ENCODE results near the gene TSSK3. TPM values are rescaled to one million over a fixed set of nuclear protein-coding genes. Genes with fewer than 3 reads are reported as not detected.

Gene TSSK3
- total RNA-seq, 2 donors from 2014 or later = 0.36 TPM; not detected in 1

GRCh38 chr1:32361674-32362473, 465 bp upstream of the TSSK3 start:
- Mint-ChIP-seq H3K4me3 (no peak overlapping the region), H3K9me3 (no peaks in the 10 kb centered on the region), H3K36me3 (no peaks in the 10 kb centered on the region), H3K27ac (no peak overlapping the region), H3K27me3 (peaks cover 0 to 4% of the 10 kb centered on the region in 2 donors), H3K4me1 (ENCODE audit: low read depth in 2 of 2) (peaks cover 15 to 20% of the 10 kb centered on the region in 2 donors)
- ATAC-seq (peak; percentile 49 to 69), DNase-seq (ENCODE audit: low spot score) (no peak)

GRCh38 chr1:32363713-32364112, 1.4 kb downstream of the TSSK3 start:
- Mint-ChIP-seq H3K9me3 (no peaks in the 10 kb centered on the region), H3K27ac (no peak overlapping the region), H3K4me1 (ENCODE audit: low read depth in 2 of 2) (peaks cover 15 to 20% of the 10 kb centered on the region in 2 donors), H3K27me3 (peaks cover 0 to 4% of the 10 kb centered on the region in 2 donors), H3K36me3 (peaks cover 4% of the 10 kb centered on the region), H3K4me3 (no peak overlapping the region)
- no peak for ATAC-seq
- DNase-seq (ENCODE audit: low spot score) = no peak

GRCh38 chr1:32364836-32365235, 2.5 kb downstream of the TSSK3 start:
- Mint-ChIP-seq H3K4me1 (ENCODE audit: low read depth in 2 of 2) (peaks cover 8 to 14% of the 10 kb centered on the region in 2 donors), H3K36me3 (peaks cover 9% of the 10 kb centered on the region), H3K27me3 (peaks cover 0 to 4% of the 10 kb centered on the region in 2 donors), H3K4me3 (no peak overlapping the region), H3K27ac (no peak overlapping the region), H3K9me3 (no peaks in the 10 kb centered on the region)
- ATAC-seq (no peak), DNase-seq (ENCODE audit: low spot score) (no peak)

DNA sequence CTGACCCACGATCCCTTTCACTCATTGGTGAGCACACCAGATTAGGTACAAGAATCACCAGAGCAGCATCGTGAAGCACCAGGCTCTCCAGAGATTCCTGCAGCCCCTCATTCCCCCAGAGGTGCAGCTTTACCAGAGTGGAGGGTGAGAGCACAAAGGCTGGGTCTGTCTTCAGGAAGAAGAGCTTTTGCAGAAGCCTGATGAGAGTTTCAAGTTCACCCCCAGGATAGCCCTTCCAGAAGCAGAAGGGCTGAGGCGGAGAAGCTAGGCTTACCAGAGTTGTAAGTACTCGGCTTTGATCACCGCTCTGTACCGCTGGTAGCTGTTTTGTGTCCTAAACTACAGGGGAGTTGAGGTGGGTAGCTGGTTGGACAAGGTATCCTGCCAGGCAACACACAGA, 3.1 kb downstream of the TSSK3 start:
- Mint-ChIP-seq H3K9me3 (no peaks in the 10 kb centered on the region), H3K36me3 (peaks cover 9% of the 10 kb centered on the region), H3K4me3 (no peak overlapping the region), H3K4me1 (ENCODE audit: low read depth in 2 of 2) (peaks cover 7 to 10% of the 10 kb centered on the region in 2 donors), H3K27ac (no peak overlapping the region), H3K27me3 (peaks cover 0 to 4% of the 10 kb centered on the region in 2 donors)
- ATAC-seq (no peak), DNase-seq (ENCODE audit: low spot score) (no peak)

DNA sequence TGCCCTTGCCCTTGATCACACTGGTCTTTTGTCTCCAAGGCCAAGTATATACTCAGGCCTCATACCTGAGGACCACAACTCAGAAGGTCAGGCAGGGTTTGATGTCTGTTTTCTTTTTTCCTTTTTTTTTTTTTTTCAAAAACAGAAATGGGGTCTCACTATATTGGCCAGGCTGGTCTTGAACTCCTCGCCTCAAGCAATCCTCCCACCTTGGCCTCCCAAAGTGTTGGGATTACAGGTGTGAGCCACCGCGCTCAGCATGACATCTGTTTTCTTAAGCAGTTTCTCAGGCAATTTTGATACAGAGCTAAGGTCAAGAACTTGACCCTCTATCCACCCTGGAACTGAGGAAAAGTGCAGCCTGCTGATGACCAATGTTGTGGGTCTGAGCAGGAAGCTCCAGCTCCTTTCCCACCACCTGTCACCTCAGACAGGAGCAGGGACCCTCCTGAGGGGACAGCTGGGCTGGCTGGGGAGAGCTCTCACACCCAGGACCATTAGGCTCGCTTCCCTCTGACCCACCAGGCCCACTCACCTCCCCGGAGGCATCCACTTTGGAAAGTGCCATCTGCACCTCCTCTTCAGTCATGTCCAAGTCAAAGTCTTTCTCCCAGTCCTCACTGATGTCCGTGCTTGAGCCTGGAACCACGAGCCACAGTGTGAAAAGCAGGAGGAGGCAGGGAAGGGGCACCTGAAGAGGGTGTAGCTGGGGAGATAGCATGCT, 5.7 kb downstream of the TSSK3 start:
- DNase-seq (ENCODE audit: low spot score) = no peak
- peaks cover 13 to 14% of the 10 kb centered on the region in 2 donors for H3K4me1 Mint-ChIP-seq (ENCODE audit: low read depth in 2 of 2)
- no peaks in the 10 kb centered on the region for H3K9me3 Mint-ChIP-seq
- H3K36me3 Mint-ChIP-seq = peaks cover 9% of the 10 kb centered on the region
- no peaks in the 10 kb centered on the region for H3K27me3 Mint-ChIP-seq
- H3K4me3 Mint-ChIP-seq = no peak overlapping the region
- ATAC-seq = no peak
- H3K27ac Mint-ChIP-seq = no peak overlapping the region

GRCh38 chr1:32372149-32372756, 9.9 kb downstream of the TSSK3 start:
- Mint-ChIP-seq H3K27me3 (no peaks in the 10 kb centered on the region), H3K27ac (peak overlapping the region in 1 of 2 donors; percentile 15), H3K4me1 (ENCODE audit: low read depth in 2 of 2) (peaks cover 13 to 18% of the 10 kb centered on the region in 2 donors), H3K4me3 (no peak overlapping the region), H3K36me3 (peaks cover 13% of the 10 kb centered on the region), H3K9me3 (no peaks in the 10 kb centered on the region)
- DNase-seq (ENCODE audit: low spot score) = no peak
- ATAC-seq = peak; percentile 77 to 87

DNA sequence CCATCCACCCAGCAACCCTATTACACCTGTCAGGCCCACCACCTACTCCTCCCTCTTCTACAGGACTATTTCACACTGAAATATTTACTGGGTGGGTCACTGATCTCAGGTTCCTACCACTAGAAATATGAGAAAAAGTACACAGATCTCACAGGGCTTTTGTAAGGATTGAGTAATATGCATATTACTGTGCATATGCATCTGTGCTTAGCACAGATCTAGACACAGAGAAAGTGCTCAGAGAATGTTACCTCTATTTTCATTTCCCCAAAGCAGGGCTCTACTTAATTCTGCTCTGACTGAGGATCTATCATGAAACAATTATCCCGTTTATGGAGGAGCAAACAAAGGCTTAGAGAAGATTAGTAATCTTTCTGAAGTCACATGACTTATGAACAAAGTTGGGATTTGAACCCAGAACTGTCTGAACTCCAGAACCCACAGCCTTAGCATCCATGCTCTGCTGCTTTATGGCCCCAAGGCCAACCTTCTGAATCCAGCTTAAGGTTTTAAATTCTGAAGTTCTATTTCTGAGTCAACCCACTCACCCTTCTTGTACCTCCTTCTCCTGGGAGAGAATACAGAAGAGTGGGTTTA, 11.8 kb downstream of the TSSK3 start:
- Mint-ChIP-seq H3K27ac (peak overlapping the region in 1 of 2 donors; percentile 26), H3K4me1 (ENCODE audit: low read depth in 2 of 2) (peaks cover 13 to 18% of the 10 kb centered on the region in 2 donors), H3K27me3 (no peaks in the 10 kb centered on the region), H3K9me3 (no peaks in the 10 kb centered on the region), H3K4me3 (no peak overlapping the region), H3K36me3 (peaks cover 16% of the 10 kb centered on the region)
- DNase-seq (ENCODE audit: low spot score) (no peak), ATAC-seq (no peak)

GRCh38 chr1:32376199-32376598, 13.9 kb downstream of the TSSK3 start:
- ATAC-seq = no peak
- peaks cover 13 to 18% of the 10 kb centered on the region in 2 donors for H3K4me1 Mint-ChIP-seq (ENCODE audit: low read depth in 2 of 2)
- peaks cover 20% of the 10 kb centered on the region for H3K36me3 Mint-ChIP-seq
- no peaks in the 10 kb centered on the region for H3K9me3 Mint-ChIP-seq
- no peaks in the 10 kb centered on the region for H3K27me3 Mint-ChIP-seq
- no peak for DNase-seq (ENCODE audit: low spot score)
- no peak overlapping the region for H3K4me3 Mint-ChIP-seq
- H3K27ac Mint-ChIP-seq = no peak overlapping the region

DNA sequence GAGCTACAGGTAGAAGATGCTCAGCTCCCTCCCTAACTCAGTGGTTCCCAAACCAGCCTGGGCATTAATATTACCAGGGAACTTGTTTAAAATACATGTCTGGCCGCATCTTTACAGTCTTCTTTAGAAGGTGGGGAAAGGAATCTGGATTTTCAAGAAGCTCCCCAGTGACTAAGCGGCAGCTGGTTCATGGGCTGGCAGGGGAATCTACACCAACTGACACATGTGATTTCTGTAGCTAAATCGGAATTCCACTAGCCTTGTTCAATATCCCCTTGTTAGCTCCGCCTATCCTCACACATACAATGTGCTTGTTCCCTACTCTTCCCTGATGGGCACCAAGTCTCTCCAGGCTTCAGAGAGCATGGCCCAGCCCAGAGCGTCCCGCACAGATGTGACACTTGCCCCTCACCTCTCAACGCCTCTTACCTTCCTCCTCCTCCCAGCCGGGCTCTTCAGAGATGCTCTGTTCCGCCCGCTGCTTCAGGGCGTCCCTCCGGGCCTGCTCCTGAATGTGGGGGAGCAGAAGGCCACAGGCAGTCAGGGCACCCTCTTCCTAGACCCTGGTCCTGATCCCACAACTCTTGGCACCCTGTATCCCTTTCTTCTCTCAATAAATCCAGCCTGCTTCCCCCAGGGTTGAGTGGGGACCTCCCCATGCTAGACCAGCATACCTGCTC, 15.3 kb downstream of the TSSK3 start:
- ATAC-seq (no peak), DNase-seq (ENCODE audit: low spot score) (no peak)
- no peaks in the 10 kb centered on the region for H3K9me3 Mint-ChIP-seq
- peaks cover 20% of the 10 kb centered on the region for H3K36me3 Mint-ChIP-seq
- H3K27me3 Mint-ChIP-seq = no peaks in the 10 kb centered on the region
- H3K27ac Mint-ChIP-seq = no peak overlapping the region
- no peak overlapping the region for H3K4me3 Mint-ChIP-seq
- H3K4me1 Mint-ChIP-seq (ENCODE audit: low read depth in 2 of 2) = peaks cover 2 to 9% of the 10 kb centered on the region in 2 donors

DNA sequence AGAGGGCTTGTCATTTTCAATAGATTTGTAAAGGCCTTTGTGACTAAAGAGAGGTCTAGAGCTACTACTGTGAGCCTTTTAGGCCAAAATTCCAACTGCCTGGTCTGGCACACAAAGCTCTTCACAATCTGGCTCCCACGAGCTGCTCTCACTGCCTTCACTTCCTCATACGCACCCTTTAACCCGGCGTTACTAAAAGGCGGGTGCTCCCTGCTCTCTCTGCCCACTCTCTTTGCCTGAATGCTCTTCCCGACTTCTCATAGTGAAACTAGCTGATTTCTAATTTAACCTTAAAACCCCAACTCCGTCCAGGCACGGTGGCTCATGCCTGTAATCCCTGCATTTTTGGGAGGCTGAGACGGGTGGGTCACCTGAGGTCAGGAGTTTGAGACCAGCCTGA, 17.7 kb downstream of the TSSK3 start:
- no peaks in the 10 kb centered on the region for H3K27me3 Mint-ChIP-seq
- no peaks in the 10 kb centered on the region for H3K9me3 Mint-ChIP-seq
- H3K4me1 Mint-ChIP-seq (ENCODE audit: low read depth in 2 of 2) = no peaks in the 10 kb centered on the region
- no peak for DNase-seq (ENCODE audit: low spot score)
- no peak for ATAC-seq
- peak overlapping the region in 1 of 2 donors; percentile 22 for H3K27ac Mint-ChIP-seq
- H3K4me3 Mint-ChIP-seq = no peak overlapping the region
- H3K36me3 Mint-ChIP-seq = peaks cover 16% of the 10 kb centered on the region

- Mint-ChIP-seq H3K4me3 (no peak overlapping the region), H3K27ac (no peak overlapping the region)
- ATAC-seq = no peak
Observed at GRCh38 chr1:32386676-32387392, 24.5 kb downstream of the TSSK3 start.

GRCh38 chr1:32388641-32389040, 26.3 kb downstream of the TSSK3 start:
- Mint-ChIP-seq H3K9me3 (no peaks in the 10 kb centered on the region), H3K4me3 (no peak overlapping the region), H3K4me1 (ENCODE audit: low read depth in 2 of 2) (peaks cover 5 to 12% of the 10 kb centered on the region in 2 donors), H3K27ac (no peak overlapping the region), H3K27me3 (no peaks in the 10 kb centered on the region), H3K36me3 (no peaks in the 10 kb centered on the region)
- ATAC-seq (no peak), DNase-seq (ENCODE audit: low spot score) (no peak)

More at GRCh38 chr1:32386676-32387392, 24.5 kb downstream of the TSSK3 start:
- no peaks in the 10 kb centered on the region for H3K9me3 Mint-ChIP-seq
- no peaks in the 10 kb centered on the region for H3K36me3 Mint-ChIP-seq
- peaks cover 0 to 3% of the 10 kb centered on the region in 2 donors for H3K4me1 Mint-ChIP-seq (ENCODE audit: low read depth in 2 of 2)
- no peaks in the 10 kb centered on the region for H3K27me3 Mint-ChIP-seq
- DNase-seq (ENCODE audit: low spot score) = no peak

Data from natural killer cell treated with Interleukin-12 subunit alpha and Interleukin-12 subunit beta and Interleukin-15 and Interleukin-18, amount 100 ng/mL, for 72 hours (primary cell).